GM12878 (cell line): ENCODE results near the gene PLA2G15.

ENCODE experiments used
- CTCF ChIP-seq, 3 experiments: IDR thresholded peaks in 2 of 3; conservative IDR thresholded peaks in 1 of 3; 2 replicates each; pipeline ENCODE4 v1.5.1; 2011; ENCODE audit warnings: low read depth in 3 of 3, low read length in 3 of 3, mild to moderate bottlenecking in 3 of 3, control low read depth in 2 of 3, moderate library complexity in 2 of 3, inconsistent platforms in 1 of 3, mixed read lengths in 1 of 3; ENCODE audit not compliant: control insufficient read depth in 2 of 3, insufficient read depth in 1 of 3; ENCODE audit errors: extremely low read depth in 1 of 3
- USF2 ChIP-seq: IDR thresholded peaks from 2 replicates; pipeline ENCODE4 v1.6.1; 2011; ENCODE audit warnings: low read depth, low read length, improper control_type of control experiment, borderline replicate concordance
- ZNF274 ChIP-seq: IDR thresholded peaks from one replicate; pipeline ENCODE4 v1.8.0; 2011; ENCODE audit not compliant: insufficient read length, insufficient read depth

GRCh38 chr16:68296693-68297092, 51.5 kb downstream of the PLA2G15 start:
- TF ChIP-seq ZNF274 (no peak), CTCF (IDR thresholded peaks at IDR 0.05 in 2 of 3, conservative IDR thresholded peaks at IDR 0.05 in 1 of 3; ENCODE audit: control insufficient read depth in 2 of 3, extremely low read depth in 1 of 3, insufficient read depth in 1 of 3, low read depth in 3 of 3, low read length in 3 of 3) (no peak), USF2 (no peak)
